Suprapubic skin (tissue), 4 donors: ENCODE measurements around the gene UBE2L5. TPM values are rescaled to one million over a fixed set of nuclear protein-coding genes. Genes with fewer than 3 reads are reported as not detected.

ENCODE experiments used
- DNase-seq, 2 donors: peaks; one replicate each; pipeline ENCODE4 v3.0.0-alpha.2; 2019; ENCODE audit warnings: low spot score in 2 of 2
- H3K27ac ChIP-seq: fragments of 200-600 bp; sonication (generic); one replicate; pipeline ENCODE4 v1.5.1; 2019
- H3K27me3 ChIP-seq: fragments of 200-600 bp; sonication (generic); one replicate; pipeline ENCODE4 v1.5.1; 2019
- H3K36me3 ChIP-seq: fragments of 200-600 bp; sonication (generic); one replicate; pipeline ENCODE4 v1.5.1; 2019
- H3K4me1 ChIP-seq: fragments of 200-600 bp; sonication (generic); one replicate; pipeline ENCODE4 v1.5.1; 2019
- H3K4me3 ChIP-seq: fragments of 200-600 bp; sonication (generic); one replicate; pipeline ENCODE4 v1.5.1; 2019; ENCODE audit warnings: mild to moderate bottlenecking
- H3K9me3 ChIP-seq: fragments of 200-600 bp; sonication (generic); one replicate; pipeline ENCODE4 v1.5.1; 2019
- EP300 ChIP-seq: sonication (generic); formaldehyde crosslinking; IDR thresholded peaks from one replicate; pipeline ENCODE4 v1.6.1; 2017; ENCODE audit warnings: antibody characterized with exemption
- POLR2A ChIP-seq, 2 donors: fragments of 450-650 bp; IDR thresholded peaks; one replicate each; pipeline ENCODE4 v1.6.1; 2017; ENCODE audit warnings: antibody characterized with exemption in 2 of 2, mild to moderate bottlenecking in 2 of 2, moderate library complexity in 2 of 2
- POLR2AphosphoS5 ChIP-seq, 3 donors: sonication (generic); formaldehyde crosslinking; IDR thresholded peaks; one replicate each; pipeline ENCODE4 v1.6.1; 2017; ENCODE audit warnings: antibody characterized with exemption in 3 of 3
- WGBS: methylation state at CpG from one replicate; pipeline ENCODE4 v1.1.5; 2018; 5-methylcytosine and 5-hydroxymethylcytosine counted together
- total RNA-seq, 4 donors: library from RNA; depleted of rRNA; stranded (reverse); fragments of >200 nt; gene quantifications; one replicate each; pipeline ENCODE4 v1.1.0, GENCODE V29; 2016
- TF ChIP-seq, protein P1 (sequence below), 2 donors: fragments of 200-600 bp in 1 of 2; fragments of 450-650 bp in 1 of 2; sonication (generic) in 1 of 2; IDR thresholded peaks; one replicate each; pipeline ENCODE4 v1.5.1; 2016 to 2019; ENCODE audit warnings: antibody characterized with exemption in 2 of 2, mild to moderate bottlenecking in 1 of 2, moderate library complexity in 1 of 2

UBE2L5 gene
- total RNA-seq, 4 donors from 2014 or later = 0.34 to 0.80 TPM; not detected in 2

DNA sequence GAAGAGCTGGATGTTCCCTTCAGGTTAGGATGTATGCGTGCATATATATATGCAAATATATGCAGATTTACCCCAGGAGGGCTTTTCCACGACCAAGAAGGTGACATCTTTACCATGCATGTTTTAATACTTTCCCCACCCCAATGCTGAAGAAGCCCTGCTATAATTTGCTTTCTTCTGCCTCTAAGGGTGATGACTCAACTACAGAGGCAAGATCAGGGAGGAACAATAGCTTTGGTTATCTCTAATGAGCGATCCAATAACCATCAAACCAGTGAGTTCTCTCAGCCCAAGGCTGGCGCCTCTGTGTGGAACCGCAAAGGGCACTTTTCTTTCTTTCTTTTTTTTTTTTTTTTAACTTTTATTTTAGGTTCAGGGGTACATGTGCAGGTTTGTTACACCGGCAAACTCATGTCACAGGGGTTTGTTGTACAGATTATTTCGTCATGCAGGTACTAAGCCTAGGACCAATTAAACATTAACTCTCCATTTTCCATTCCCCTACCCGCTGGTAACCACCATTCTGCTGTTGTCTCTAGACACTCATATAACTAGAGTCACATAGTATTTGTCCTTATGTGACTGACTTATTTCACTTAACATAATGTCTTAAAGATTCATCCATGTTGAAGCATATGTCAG lies 25.7 kb upstream of the UBE2L5 start:
- H3K4me3 ChIP-seq = peak overlapping the region; percentile 65
- H3K27ac ChIP-seq = peak overlapping the region; percentile 97
- H3K4me1 ChIP-seq = peaks cover 36% of the 10 kb centered on the region
- no peaks in the 10 kb centered on the region for H3K27me3 ChIP-seq
- no peak for DNase-seq
- no peak for TF ChIP-seq EP300
- TF ChIP-seq, protein P1, sequence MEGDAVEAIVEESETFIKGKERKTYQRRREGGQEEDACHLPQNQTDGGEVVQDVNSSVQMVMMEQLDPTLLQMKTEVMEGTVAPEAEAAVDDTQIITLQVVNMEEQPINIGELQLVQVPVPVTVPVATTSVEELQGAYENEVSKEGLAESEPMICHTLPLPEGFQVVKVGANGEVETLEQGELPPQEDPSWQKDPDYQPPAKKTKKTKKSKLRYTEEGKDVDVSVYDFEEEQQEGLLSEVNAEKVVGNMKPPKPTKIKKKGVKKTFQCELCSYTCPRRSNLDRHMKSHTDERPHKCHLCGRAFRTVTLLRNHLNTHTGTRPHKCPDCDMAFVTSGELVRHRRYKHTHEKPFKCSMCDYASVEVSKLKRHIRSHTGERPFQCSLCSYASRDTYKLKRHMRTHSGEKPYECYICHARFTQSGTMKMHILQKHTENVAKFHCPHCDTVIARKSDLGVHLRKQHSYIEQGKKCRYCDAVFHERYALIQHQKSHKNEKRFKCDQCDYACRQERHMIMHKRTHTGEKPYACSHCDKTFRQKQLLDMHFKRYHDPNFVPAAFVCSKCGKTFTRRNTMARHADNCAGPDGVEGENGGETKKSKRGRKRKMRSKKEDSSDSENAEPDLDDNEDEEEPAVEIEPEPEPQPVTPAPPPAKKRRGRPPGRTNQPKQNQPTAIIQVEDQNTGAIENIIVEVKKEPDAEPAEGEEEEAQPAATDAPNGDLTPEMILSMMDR (IDR thresholded peaks at IDR 0.05) = no peak
- TF ChIP-seq POLR2AphosphoS5 (IDR thresholded peaks at IDR 0.05) = no peak
- no peak for TF ChIP-seq POLR2A (IDR thresholded peaks at IDR 0.05)
- WGBS = 49% methylated on average over 8 of the region's 8 CpGs
- no peaks in the 10 kb centered on the region for H3K9me3 ChIP-seq
- H3K36me3 ChIP-seq = no peaks in the 10 kb centered on the region

DNA sequence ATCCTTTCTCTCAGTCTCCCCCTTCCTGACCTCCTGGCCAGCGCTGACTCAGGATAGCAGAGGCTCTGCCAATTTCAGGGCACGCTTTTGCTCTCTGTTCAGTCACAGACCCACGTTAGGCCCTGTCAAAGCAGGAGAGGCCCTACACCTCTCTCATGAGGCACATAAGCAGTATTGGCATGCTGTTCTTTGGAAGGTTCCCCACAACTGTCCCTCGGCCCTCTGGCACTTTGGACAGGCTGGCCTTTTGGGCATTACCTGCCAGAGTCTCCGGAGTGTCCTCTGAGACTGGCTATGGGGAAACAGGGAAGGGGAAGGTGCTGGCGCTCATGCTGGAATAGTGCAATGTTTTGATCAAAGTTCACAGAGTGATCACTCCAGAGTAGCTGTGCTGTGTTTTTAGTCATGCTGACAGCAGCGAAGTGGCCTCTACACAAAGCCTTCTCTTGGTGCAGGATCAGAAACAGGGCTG lies 23.7 kb upstream of the UBE2L5 start:
- TF ChIP-seq, protein P1 (IDR thresholded peaks at IDR 0.05) = no peak
- TF ChIP-seq POLR2A (IDR thresholded peaks at IDR 0.05) (no peak), EP300 (no peak), POLR2AphosphoS5 (IDR thresholded peaks at IDR 0.05) (no peak)
- H3K27ac ChIP-seq = no peak overlapping the region

DNA sequence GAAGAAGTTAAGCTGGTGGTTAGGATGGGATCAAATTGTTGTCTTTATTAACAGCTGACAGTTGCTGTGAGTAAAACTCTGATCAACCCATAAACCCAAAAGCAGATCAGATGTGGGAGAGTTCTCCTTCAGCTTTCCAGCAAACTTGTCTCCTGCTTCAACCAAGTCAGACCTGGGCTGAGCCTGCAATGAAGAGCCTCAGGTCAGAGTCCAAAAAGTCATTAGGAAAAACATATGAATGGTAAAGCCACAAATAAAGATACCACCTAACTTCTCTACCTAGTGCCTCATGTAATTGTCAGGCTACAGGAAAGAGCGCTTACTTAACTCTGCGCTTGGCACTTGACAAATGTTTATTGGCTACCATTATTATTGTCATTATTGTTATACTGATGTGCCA lies 21.9 kb upstream of the UBE2L5 start:
- Histone ChIP-seq H3K27ac (no peak overlapping the region), H3K4me3 (no peak overlapping the region), H3K4me1 (peaks cover 33% of the 10 kb centered on the region), H3K36me3 (no peaks in the 10 kb centered on the region), H3K27me3 (no peaks in the 10 kb centered on the region), H3K9me3 (no peaks in the 10 kb centered on the region)
- WGBS = 93% methylated on average over 2 of the region's 2 CpGs
- DNase-seq = no peak
- TF ChIP-seq, protein P1 (IDR thresholded peaks at IDR 0.05) = no peak
- TF ChIP-seq POLR2AphosphoS5 (IDR thresholded peaks at IDR 0.05) (no peak), EP300 (no peak), POLR2A (IDR thresholded peaks at IDR 0.05) (no peak)

More for the DNA sequence above, 23.7 kb upstream of the UBE2L5 start:
- Histone ChIP-seq H3K4me1 (peaks cover 34% of the 10 kb centered on the region), H3K4me3 (no peak overlapping the region), H3K36me3 (no peaks in the 10 kb centered on the region), H3K27me3 (no peaks in the 10 kb centered on the region), H3K9me3 (no peaks in the 10 kb centered on the region)
- DNase-seq = no peak
- 70% methylated on average over 7 of the region's 7 CpGs for WGBS

DNA sequence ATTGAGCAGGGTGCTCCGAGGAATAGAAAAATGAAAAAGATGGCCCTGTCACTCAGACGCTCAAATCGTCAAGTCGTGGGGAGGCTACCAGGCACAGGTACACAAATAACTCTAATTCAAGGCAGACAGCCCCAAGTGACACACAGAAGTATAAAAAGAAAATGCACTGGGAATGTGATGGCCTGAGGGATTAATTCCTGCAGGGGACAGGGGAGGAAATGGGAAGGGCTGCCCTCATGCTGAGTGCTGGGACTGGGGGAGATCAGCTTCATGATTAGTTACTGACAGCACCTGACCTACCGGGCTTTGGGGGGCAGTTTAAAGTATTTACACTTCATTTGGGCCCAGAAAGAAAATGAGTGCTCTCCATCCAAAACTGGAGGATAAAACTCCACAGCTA lies 20.9 kb upstream of the UBE2L5 start:
- Histone ChIP-seq H3K4me3 (no peak overlapping the region), H3K27me3 (no peaks in the 10 kb centered on the region), H3K4me1 (peaks cover 34% of the 10 kb centered on the region), H3K9me3 (no peaks in the 10 kb centered on the region), H3K36me3 (no peaks in the 10 kb centered on the region), H3K27ac (no peak overlapping the region)
- no peak for DNase-seq
- 93% methylated on average over 5 of the region's 5 CpGs for WGBS
- TF ChIP-seq POLR2A (IDR thresholded peaks at IDR 0.05) (no peak), POLR2AphosphoS5 (IDR thresholded peaks at IDR 0.05) (no peak), EP300 (no peak)
- TF ChIP-seq, protein P1 (IDR thresholded peaks at IDR 0.05) = no peak

DNA sequence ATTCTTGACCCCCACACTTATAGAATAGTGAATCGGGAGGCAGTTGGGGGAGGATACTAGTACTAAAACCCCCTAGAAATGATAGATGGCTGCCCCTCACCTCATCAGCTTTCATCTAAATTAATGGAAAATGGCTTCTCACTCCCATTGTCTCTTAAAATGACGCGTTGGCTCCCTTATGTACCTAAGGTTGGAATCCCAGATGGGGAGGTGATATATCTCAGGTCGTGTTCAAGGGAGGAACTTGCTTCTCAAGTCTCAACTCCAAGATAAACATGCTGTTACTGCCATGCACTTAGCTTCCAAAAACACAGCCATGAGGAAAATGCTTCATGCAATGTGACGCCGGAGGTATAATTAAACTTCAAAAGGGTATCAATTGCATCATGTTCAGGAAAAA lies 18.8 kb upstream of the UBE2L5 start:
- Histone ChIP-seq H3K4me1 (peaks cover 42% of the 10 kb centered on the region), H3K4me3 (no peak overlapping the region), H3K9me3 (no peaks in the 10 kb centered on the region), H3K27ac (peak overlapping the region; percentile 71), H3K36me3 (no peaks in the 10 kb centered on the region), H3K27me3 (no peaks in the 10 kb centered on the region)
- TF ChIP-seq EP300 (no peak), POLR2AphosphoS5 (IDR thresholded peaks at IDR 0.05) (no peak), POLR2A (IDR thresholded peaks at IDR 0.05) (no peak)
- TF ChIP-seq, protein P1 (IDR thresholded peaks at IDR 0.05) = no peak
- WGBS = 63% methylated on average over 6 of the region's 6 CpGs
- DNase-seq = no peak
